ENCODE data around the gene ABAT.

The ABAT gene

DNA sequence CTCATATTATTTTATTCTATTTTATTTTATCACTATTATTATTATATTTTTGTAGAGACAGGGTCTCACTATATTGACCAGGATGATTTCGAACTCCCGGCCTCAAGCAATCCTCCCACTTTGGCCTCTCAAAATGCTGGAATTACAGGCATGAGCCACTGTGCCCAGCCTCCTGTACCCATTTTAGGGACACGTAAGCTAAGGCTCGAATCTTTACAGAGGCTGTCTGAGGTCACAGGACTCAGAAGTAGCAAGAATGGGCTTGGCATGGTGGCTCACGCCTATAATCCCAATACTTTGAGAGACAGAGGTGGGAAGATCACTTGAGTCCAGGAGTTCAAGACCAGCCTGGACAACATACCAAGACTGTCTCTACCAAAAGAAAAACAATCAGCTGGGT, 12.7 kb upstream of the ABAT start:
- Histone ChIP-seq H3K4me1 (ENCODE audit: control insufficient read depth in 2 of 2, insufficient read depth in 1 of 2, low read depth in 1 of 2, low read length in 2 of 2) (no peaks in the 10 kb centered on the region), H3K4me2 (ENCODE audit: insufficient read depth, low read length, poor library complexity, severe bottlenecking) (no peak overlapping the region), H2BK15ac (ENCODE audit: low read length) (no peak overlapping the region), H3K4ac (ENCODE audit: low read length) (no peak overlapping the region), H2BK5ac (ENCODE audit: low read length) (no peak overlapping the region), H3K14ac (ENCODE audit: low read length) (no peak overlapping the region), H3K4me3 (ENCODE audit: low read length in 2 of 2) (no peak overlapping the region), H3K9ac (ENCODE audit: low read depth, low read length, poor library complexity) (no peak overlapping the region), H3K27ac (replicated peaks; ENCODE audit: low read length) (no peak overlapping the region), H4K91ac (ENCODE audit: low read depth, low read length, poor library complexity) (no peak overlapping the region), H2AK5ac (ENCODE audit: low read depth, low read length) (no peak overlapping the region), H3K9me3 (replicated peaks in 1 of 2; ENCODE audit: control insufficient read depth in 2 of 2, insufficient read depth in 1 of 2, low read depth in 1 of 2, low read length in 2 of 2) (peaks cover 0 to 1% of the 10 kb centered on the region in 2 donors), H3K79me1 (ENCODE audit: low read depth, low read length) (no peaks in the 10 kb centered on the region), H3K36me3 (replicated peaks in 1 of 2; ENCODE audit: control insufficient read depth in 2 of 2, insufficient read depth in 2 of 2, low read length in 2 of 2) (no peaks in the 10 kb centered on the region), H3K18ac (ENCODE audit: low read length) (no peak overlapping the region), H3K27me3 (ENCODE audit: control insufficient read depth in 3 of 3, insufficient read depth in 3 of 3, low read depth in 1 of 3, low read length in 3 of 3) (no peaks in the 10 kb centered on the region), H2BK120ac (ENCODE audit: low read depth, low read length) (no peak overlapping the region), H2BK12ac (ENCODE audit: low read length) (no peak overlapping the region), H4K8ac (ENCODE audit: low read depth, low read length) (no peak overlapping the region), H2AFZ (ENCODE audit: low read length) (no peak overlapping the region), H3K23ac (ENCODE audit: low read depth, low read length, poor library complexity) (no peak overlapping the region)
- WGBS, 2 donors (ENCODE audit: extremely low coverage in 2 of 2, insufficient read length in 2 of 2, insufficient replicate concordance in 1 of 2): no CpG with 5 or more reads among the region's 5 CpGs
- DNase-seq (ENCODE audit: low spot score): no peak

DNA sequence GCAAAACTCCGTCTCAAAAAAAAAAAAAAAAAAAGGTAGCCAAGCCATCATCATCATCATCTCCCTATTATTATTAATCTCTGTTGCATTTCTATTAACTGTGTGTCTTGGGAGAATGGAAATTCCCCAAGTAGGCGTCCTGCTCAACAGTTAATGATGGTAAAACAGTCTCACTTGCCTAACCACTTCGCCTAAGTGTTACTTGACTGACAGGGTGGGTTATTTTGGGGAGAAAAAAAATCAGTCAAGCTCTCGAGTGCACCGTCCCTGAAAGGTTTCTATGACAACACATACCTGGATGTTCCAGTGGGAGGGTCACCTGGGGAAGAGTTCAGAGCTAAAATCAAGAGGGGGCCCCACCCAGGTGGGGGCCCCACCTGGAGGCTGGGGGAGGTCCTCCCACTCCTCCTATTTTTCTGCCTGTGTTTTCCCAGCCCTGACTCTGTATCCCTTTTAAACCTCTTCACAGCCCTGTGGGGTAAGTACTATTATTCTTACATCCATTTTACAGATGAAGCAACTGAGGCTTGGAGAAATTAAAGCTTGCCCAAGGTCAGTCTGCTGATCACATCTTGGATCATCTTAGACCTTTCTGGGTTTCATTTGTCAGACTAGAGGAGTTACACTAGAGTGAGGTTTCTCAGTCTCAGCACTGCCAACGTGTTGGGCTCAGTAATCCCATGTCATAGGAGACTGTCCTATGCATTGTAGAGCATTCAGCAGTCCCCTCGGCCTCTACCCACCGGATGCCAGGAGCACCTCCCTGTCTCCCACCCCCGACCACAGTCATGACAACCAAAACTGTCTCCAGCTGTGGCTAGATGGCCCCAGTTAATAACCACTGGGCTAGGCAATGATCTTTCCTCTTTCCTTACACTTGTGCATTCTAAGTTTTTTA, 11.0 kb upstream of the ABAT start:
- Histone ChIP-seq H3K4me3 (ENCODE audit: low read length in 2 of 2) (no peak overlapping the region), H3K27me3 (ENCODE audit: control insufficient read depth in 3 of 3, insufficient read depth in 3 of 3, low read depth in 1 of 3, low read length in 3 of 3) (no peaks in the 10 kb centered on the region), H3K4me2 (ENCODE audit: insufficient read depth, low read length, poor library complexity, severe bottlenecking) (no peak overlapping the region), H4K91ac (ENCODE audit: low read depth, low read length, poor library complexity) (no peak overlapping the region), H2BK5ac (ENCODE audit: low read length) (no peak overlapping the region), H3K36me3 (replicated peaks in 1 of 2; ENCODE audit: control insufficient read depth in 2 of 2, insufficient read depth in 2 of 2, low read length in 2 of 2) (no peaks in the 10 kb centered on the region), H2AK5ac (ENCODE audit: low read depth, low read length) (no peak overlapping the region), H3K18ac (ENCODE audit: low read length) (no peak overlapping the region), H3K9me3 (replicated peaks in 1 of 2; ENCODE audit: control insufficient read depth in 2 of 2, insufficient read depth in 1 of 2, low read depth in 1 of 2, low read length in 2 of 2) (peaks cover 0 to 1% of the 10 kb centered on the region in 2 donors), H3K4me1 (ENCODE audit: control insufficient read depth in 2 of 2, insufficient read depth in 1 of 2, low read depth in 1 of 2, low read length in 2 of 2) (peaks cover 0 to 7% of the 10 kb centered on the region in 2 donors), H3K14ac (ENCODE audit: low read length) (no peak overlapping the region), H3K23ac (ENCODE audit: low read depth, low read length, poor library complexity) (no peak overlapping the region), H4K8ac (ENCODE audit: low read depth, low read length) (no peak overlapping the region), H3K4ac (ENCODE audit: low read length) (no peak overlapping the region), H2AFZ (ENCODE audit: low read length) (no peak overlapping the region), H2BK12ac (ENCODE audit: low read length) (no peak overlapping the region), H3K9ac (ENCODE audit: low read depth, low read length, poor library complexity) (no peak overlapping the region), H2BK120ac (ENCODE audit: low read depth, low read length) (no peak overlapping the region), H3K27ac (replicated peaks; ENCODE audit: low read length) (no peak overlapping the region), H2BK15ac (ENCODE audit: low read length) (no peak overlapping the region), H3K79me1 (ENCODE audit: low read depth, low read length) (no peaks in the 10 kb centered on the region)
- DNase-seq (ENCODE audit: low spot score): no peak
- no CpG with 5 or more reads among the region's 9 CpGs for WGBS, 2 donors (ENCODE audit: extremely low coverage in 2 of 2, insufficient read length in 2 of 2, insufficient replicate concordance in 1 of 2)

DNA sequence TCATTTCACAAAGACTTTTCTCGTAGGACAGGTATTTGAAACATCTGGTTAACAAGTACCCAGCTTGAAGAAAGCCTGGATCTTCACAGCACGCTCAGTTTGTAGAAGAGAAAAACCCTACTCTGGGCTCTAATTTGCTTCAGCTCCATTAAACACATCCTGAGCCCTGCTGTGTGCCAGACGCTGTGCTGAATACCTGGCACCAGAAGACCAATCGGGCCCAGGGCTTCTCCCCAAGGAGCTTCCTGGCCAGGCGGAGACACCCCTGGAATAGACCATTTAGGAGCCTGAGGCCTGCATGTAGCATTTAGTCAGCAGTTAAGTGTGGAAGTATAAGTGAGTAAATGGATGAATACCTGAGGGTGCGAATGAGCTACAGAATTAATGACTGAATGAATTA, 8.9 kb upstream of the ABAT start:
- Histone ChIP-seq H3K9me3 (replicated peaks in 1 of 2; ENCODE audit: control insufficient read depth in 2 of 2, insufficient read depth in 1 of 2, low read depth in 1 of 2, low read length in 2 of 2) (peaks cover 0 to 1% of the 10 kb centered on the region in 2 donors), H3K27ac (replicated peaks; ENCODE audit: low read length) (no peak overlapping the region), H2BK15ac (ENCODE audit: low read length) (no peak overlapping the region), H3K4me3 (ENCODE audit: low read length in 2 of 2) (no peak overlapping the region), H3K23ac (ENCODE audit: low read depth, low read length, poor library complexity) (no peak overlapping the region), H4K91ac (ENCODE audit: low read depth, low read length, poor library complexity) (no peak overlapping the region), H3K27me3 (ENCODE audit: control insufficient read depth in 3 of 3, insufficient read depth in 3 of 3, low read depth in 1 of 3, low read length in 3 of 3) (no peaks in the 10 kb centered on the region), H3K36me3 (replicated peaks in 1 of 2; ENCODE audit: control insufficient read depth in 2 of 2, insufficient read depth in 2 of 2, low read length in 2 of 2) (no peaks in the 10 kb centered on the region), H3K18ac (ENCODE audit: low read length) (no peak overlapping the region), H3K4me1 (ENCODE audit: control insufficient read depth in 2 of 2, insufficient read depth in 1 of 2, low read depth in 1 of 2, low read length in 2 of 2) (peaks cover 0 to 10% of the 10 kb centered on the region in 2 donors), H2BK5ac (ENCODE audit: low read length) (no peak overlapping the region), H2AFZ (ENCODE audit: low read length) (peak overlapping the region; percentile 58), H4K8ac (ENCODE audit: low read depth, low read length) (no peak overlapping the region), H2BK12ac (ENCODE audit: low read length) (no peak overlapping the region), H3K4me2 (ENCODE audit: insufficient read depth, low read length, poor library complexity, severe bottlenecking) (no peak overlapping the region), H3K4ac (ENCODE audit: low read length) (no peak overlapping the region), H3K14ac (ENCODE audit: low read length) (no peak overlapping the region), H3K9ac (ENCODE audit: low read depth, low read length, poor library complexity) (no peak overlapping the region), H2AK5ac (ENCODE audit: low read depth, low read length) (no peak overlapping the region), H2BK120ac (ENCODE audit: low read depth, low read length) (no peak overlapping the region), H3K79me1 (ENCODE audit: low read depth, low read length) (no peaks in the 10 kb centered on the region)
- DNase-seq (ENCODE audit: low spot score): no peak
- no CpG with 5 or more reads among the region's 6 CpGs for WGBS, 2 donors (ENCODE audit: extremely low coverage in 2 of 2, insufficient read length in 2 of 2, insufficient replicate concordance in 1 of 2)

DNA sequence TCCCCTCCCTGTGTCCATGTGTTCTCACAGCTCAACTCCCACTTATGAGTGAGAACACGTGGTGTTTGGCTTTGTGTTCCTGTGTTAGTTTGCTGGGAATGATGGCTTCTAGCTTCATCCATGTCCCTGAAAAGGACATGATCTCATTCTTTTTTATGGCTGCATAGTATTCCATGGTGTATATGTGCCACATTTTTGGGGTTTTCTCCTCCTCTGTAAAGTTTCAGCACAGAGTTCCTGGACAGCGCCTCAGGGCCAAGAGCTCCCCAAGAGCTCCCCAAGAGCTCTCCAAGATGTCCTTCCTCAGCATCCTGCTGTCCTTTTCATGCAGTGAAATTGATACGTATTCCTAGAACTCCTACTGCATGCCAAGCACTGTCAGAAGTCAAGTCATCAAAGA, 6.9 kb upstream of the ABAT start:
- no peak for DNase-seq (ENCODE audit: low spot score)
- peaks cover 0 to 1% of the 10 kb centered on the region in 2 donors for H3K9me3 ChIP-seq (replicated peaks in 1 of 2; ENCODE audit: control insufficient read depth in 2 of 2, insufficient read depth in 1 of 2, low read depth in 1 of 2, low read length in 2 of 2)
- no peak overlapping the region for H3K4ac ChIP-seq (ENCODE audit: low read length)
- H3K4me2 ChIP-seq (ENCODE audit: insufficient read depth, low read length, poor library complexity, severe bottlenecking): no peak overlapping the region
- H3K4me1 ChIP-seq (ENCODE audit: control insufficient read depth in 2 of 2, insufficient read depth in 1 of 2, low read depth in 1 of 2, low read length in 2 of 2): peaks cover 0 to 13% of the 10 kb centered on the region in 2 donors
- no CpG with 5 or more reads among the region's 3 CpGs for WGBS, 2 donors (ENCODE audit: extremely low coverage in 2 of 2, insufficient read length in 2 of 2, insufficient replicate concordance in 1 of 2)
- H3K4me3 ChIP-seq (ENCODE audit: low read length in 2 of 2): no peak overlapping the region
- no peak overlapping the region for H2BK15ac ChIP-seq (ENCODE audit: low read length)
- H3K9ac ChIP-seq (ENCODE audit: low read depth, low read length, poor library complexity): no peak overlapping the region
- no peak overlapping the region for H2BK12ac ChIP-seq (ENCODE audit: low read length)
- no peak overlapping the region for H2AK5ac ChIP-seq (ENCODE audit: low read depth, low read length)
- H3K27me3 ChIP-seq (ENCODE audit: control insufficient read depth in 3 of 3, insufficient read depth in 3 of 3, low read depth in 1 of 3, low read length in 3 of 3): no peaks in the 10 kb centered on the region
- H4K8ac ChIP-seq (ENCODE audit: low read depth, low read length): no peak overlapping the region
- H2AFZ ChIP-seq (ENCODE audit: low read length): no peak overlapping the region
- no peak overlapping the region for H4K91ac ChIP-seq (ENCODE audit: low read depth, low read length, poor library complexity)
- no peak overlapping the region for H2BK5ac ChIP-seq (ENCODE audit: low read length)
- H3K18ac ChIP-seq (ENCODE audit: low read length): no peak overlapping the region
- no peak overlapping the region for H3K27ac ChIP-seq (replicated peaks; ENCODE audit: low read length)
- no peaks in the 10 kb centered on the region for H3K36me3 ChIP-seq (replicated peaks in 1 of 2; ENCODE audit: control insufficient read depth in 2 of 2, insufficient read depth in 2 of 2, low read length in 2 of 2)
- no peak overlapping the region for H3K14ac ChIP-seq (ENCODE audit: low read length)
- no peaks in the 10 kb centered on the region for H3K79me1 ChIP-seq (ENCODE audit: low read depth, low read length)
- H3K23ac ChIP-seq (ENCODE audit: low read depth, low read length, poor library complexity): no peak overlapping the region
- H2BK120ac ChIP-seq (ENCODE audit: low read depth, low read length): no peak overlapping the region
